Activated B cell treated with CpG ODN at 0.5 μM for 24 hours (primary cell): ENCODE results near the gene ATXN2. TPM values are rescaled to one million over a fixed set of nuclear protein-coding genes. Genes with fewer than 3 reads are reported as not detected.
A peak's percentile ranks its signal among the peaks of the same experiment; 100 is the strongest.

Source experiments
- ATAC-seq: fragments of 200-7000 bp; cut with Tn5 transposase; one replicate; pipeline ENCODE4 v1.10.0; 2021; ENCODE audit warnings: low read depth, mild to moderate bottlenecking, moderate library complexity
- CTCF ChIA-PET: fragments of 350-600 bp; sonication (Branson Sonifier 250); formaldehyde crosslinking; loops from one replicate; lab custom pipeline; 2021; ENCODE audit warnings: antibody characterized with exemption; lab: Charles Lee
- POLR2A ChIA-PET: fragments of 350-600 bp; sonication (Branson Sonifier 250); formaldehyde crosslinking; loops from one replicate; lab custom pipeline; 2021; ENCODE audit warnings: antibody characterized with exemption; lab: Charles Lee
- DNase-seq: peaks from one replicate; pipeline ENCODE4 v3.0.0; 2022
- H3K27ac Mint-ChIP-seq: one replicate; pipeline ENCODE4 v1.8.0; 2020; ENCODE audit warnings: mixed read lengths
- H3K27me3 Mint-ChIP-seq: one replicate; pipeline ENCODE4 v1.8.0; 2021; ENCODE audit warnings: mixed read lengths
- H3K36me3 Mint-ChIP-seq: one replicate; pipeline ENCODE4 v1.8.0; 2021; ENCODE audit warnings: low read depth, mixed read lengths
- H3K4me1 Mint-ChIP-seq: one replicate; pipeline ENCODE4 v1.8.0; 2021; ENCODE audit warnings: mixed read lengths
- H3K4me3 Mint-ChIP-seq: one replicate; pipeline ENCODE4 v1.8.0; 2020; ENCODE audit warnings: mild to moderate bottlenecking, mixed read lengths
- H3K9me3 Mint-ChIP-seq: one replicate; pipeline ENCODE4 v1.8.0; 2020; ENCODE audit warnings: mixed read lengths
- CTCF ChIP-seq: fragments of 200-600 bp; IDR thresholded peaks from one replicate; pipeline ENCODE4 v1.8.0; 2022; ENCODE audit warnings: antibody characterized with exemption, mild to moderate bottlenecking
- intact Hi-C: fragments of 100-400 bp; cut with micrococcal nuclease; formaldehyde crosslinking; loops from one replicate; pipeline ENCODE4 v1.15.1; 2024
- total RNA-seq: library from RNA; stranded (reverse); gene quantifications from 2 replicates; pipeline ENCODE4 v1.2.3, GENCODE V29; 2022

ATXN2 gene
- total RNA-seq, 1 donor from 2014 or later = 46.2 TPM

GRCh38 chr12:111453071-111453989 lies 145.8 kb downstream of the ATXN2 start:
- intact Hi-C loops = no loop called here
- POLR2A ChIA-PET = interaction anchor here (1.8 kb wide), 1 partner anchor 49 kb away, joined by 4 read pairs; no protein-coding TSS in a partner anchor
- Mint-ChIP-seq H3K27me3 (no peaks in the 10 kb centered on the region), H3K4me3 (no peak overlapping the region), H3K27ac (peak overlapping the region; percentile 14), H3K4me1 (peaks cover 16% of the 10 kb centered on the region), H3K36me3 (peaks cover 74% of the 10 kb centered on the region), H3K9me3 (no peaks in the 10 kb centered on the region)
- TF ChIP-seq CTCF = no peak
- ATAC-seq = no peak
- CTCF ChIA-PET = interaction anchor here (1.5 to 12.1 kb wide), 3 partner anchors 9 to 76 kb away, joined by 3 to 522 read pairs (median 12); partner anchors contain the start of gene SH2B3
- DNase-seq = no peak

- H3K36me3 Mint-ChIP-seq = peaks cover 79% of the 10 kb centered on the region
- intact Hi-C loops = loop anchor here (1.0 to 2.0 kb wide), 5 partner anchors 17 to 120 kb away; no protein-coding TSS in a partner anchor
- POLR2A ChIA-PET = interaction anchor here (0.6 to 4.0 kb wide), 11 partner anchors 8 to 201 kb away, joined by 3 to 45 read pairs (median 4); no protein-coding TSS in a partner anchor
- CTCF ChIA-PET = interaction anchor here (0.7 to 12.1 kb wide), 30 partner anchors 9 to 361 kb away, joined by 3 to 522 read pairs (median 6); partner anchors contain the start of gene SH2B3
- DNase-seq = no peak
- no peaks in the 10 kb centered on the region for H3K9me3 Mint-ChIP-seq
- no peak overlapping the region for H3K27ac Mint-ChIP-seq
- no peak overlapping the region for H3K4me3 Mint-ChIP-seq
- H3K27me3 Mint-ChIP-seq = no peaks in the 10 kb centered on the region
- TF ChIP-seq CTCF = peak; percentile 24
- peak; percentile 62 for ATAC-seq
- peaks cover 28% of the 10 kb centered on the region for H3K4me1 Mint-ChIP-seq
These were observed 147.4 kb downstream of the ATXN2 start for GRCh38 chr12:111451649-111452129.

GRCh38 chr12:111451232-111451631 lies 147.9 kb downstream of the ATXN2 start:
- peaks cover 83% of the 10 kb centered on the region for H3K36me3 Mint-ChIP-seq
- no peak overlapping the region for H3K4me3 Mint-ChIP-seq
- H3K9me3 Mint-ChIP-seq = no peaks in the 10 kb centered on the region
- H3K27ac Mint-ChIP-seq = peak overlapping the region; percentile 6
- no peak for DNase-seq
- no peak for TF ChIP-seq CTCF
- intact Hi-C loops = loop anchor here (1.0 to 2.0 kb wide), 5 partner anchors 16 to 120 kb away; no protein-coding TSS in a partner anchor
- H3K27me3 Mint-ChIP-seq = no peaks in the 10 kb centered on the region
- CTCF ChIA-PET = interaction anchor here (1.0 to 12.1 kb wide), 25 partner anchors 9 to 362 kb away, joined by 3 to 522 read pairs (median 7); partner anchors contain the start of gene SH2B3
- peaks cover 33% of the 10 kb centered on the region for H3K4me1 Mint-ChIP-seq
- ATAC-seq = no peak
- POLR2A ChIA-PET = interaction anchor here (0.6 to 4.0 kb wide), 9 partner anchors 11 to 54 kb away, joined by 3 to 45 read pairs (median 4); no protein-coding TSS in a partner anchor

GRCh38 chr12:111450676-111451075 lies 148.4 kb downstream of the ATXN2 start:
- no peaks in the 10 kb centered on the region for H3K27me3 Mint-ChIP-seq
- peaks cover 82% of the 10 kb centered on the region for H3K36me3 Mint-ChIP-seq
- ATAC-seq (no peak), DNase-seq (no peak)
- H3K9me3 Mint-ChIP-seq = no peaks in the 10 kb centered on the region
- POLR2A ChIA-PET = interaction anchor here (0.7 to 4.0 kb wide), 3 partner anchors 38 to 53 kb away, joined by 4 to 45 read pairs (median 43); no protein-coding TSS in a partner anchor
- CTCF ChIA-PET = interaction anchor here (0.5 to 12.1 kb wide), 13 partner anchors 11 to 120 kb away, joined by 3 to 522 read pairs (median 8); partner anchors contain the start of gene SH2B3
- no peak overlapping the region for H3K4me3 Mint-ChIP-seq
- intact Hi-C loops = loop anchor here (1.0 to 2.0 kb wide), 5 partner anchors 16 to 119 kb away; no protein-coding TSS in a partner anchor
- H3K4me1 Mint-ChIP-seq = peaks cover 39% of the 10 kb centered on the region
- peak overlapping the region; percentile 6 for H3K27ac Mint-ChIP-seq
- TF ChIP-seq CTCF = no peak
